ENCODE results near the gene EI24. TPM values are rescaled to one million over a fixed set of nuclear protein-coding genes. Genes with fewer than 3 reads are reported as not detected.

EI24 gene
- total and polyA plus RNA-seq, 2 donors (not counting 1 experiment from before 2014, with no cell fraction given): 12.9 to 21.9 TPM

- intact Hi-C loops (cut with micrococcal nuclease): no loop called here
- ATAC-seq (ENCODE audit: low read depth): no peak
- no peak for TF ChIP-seq EZH2 (IDR thresholded peaks at IDR 0.05; ENCODE audit: borderline replicate concordance, insufficient read depth, low read depth, low read length, poor library complexity, severe bottlenecking)
- TF ChIP-seq CTCF (IDR thresholded peaks at IDR 0.05): no peak
- peaks cover 0 to 2% (median 0%) of the 10 kb centered on the region in 4 experiments for H3K27me3 ChIP-seq (replicated peaks in 1 of 4; ENCODE audit: control extremely low read depth in 1 of 4, control insufficient read depth in 3 of 4, insufficient read depth in 4 of 4, low read length in 3 of 4)
- H3K27ac ChIP-seq (ENCODE audit: low read length in 2 of 2): no peak overlapping the region
- Mint-ChIP-seq H3K9me3 (ENCODE audit: insufficient read depth) (peaks cover 20% of the 10 kb centered on the region), H3K4me3 (no peak overlapping the region), H3K27me3 (no peaks in the 10 kb centered on the region), H3K4me1 (no peaks in the 10 kb centered on the region), H3K27ac (no peak overlapping the region)
- no peak overlapping the region for H3K4me3 ChIP-seq (ENCODE audit: control extremely low read depth in 1 of 5, extremely low read depth in 1 of 5, insufficient read depth in 1 of 5, low read depth in 2 of 5, low read length in 4 of 5)
- H3K9ac ChIP-seq (ENCODE audit: low read length): no peak overlapping the region
- H2AFZ ChIP-seq (ENCODE audit: insufficient read depth, low read depth, low read length, poor library complexity, severe bottlenecking): no peak overlapping the region
- no peak overlapping the region for H3K4me2 ChIP-seq (replicated peaks; ENCODE audit: low read depth, low read length, poor library complexity, severe bottlenecking)
- 88% methylated on average over 1 of the region's 1 CpG for WGBS (ENCODE audit: insufficient coverage)
- POLR2A ChIA-PET: no interaction called here
- DNase-seq: no peak
- CTCF ChIA-PET: no interaction called here
- no peaks in the 10 kb centered on the region for H3K4me1 ChIP-seq (ENCODE audit: control insufficient read depth in 2 of 2, insufficient read depth in 2 of 2, low read length in 2 of 2)
- H4K20me1 ChIP-seq (ENCODE audit: control insufficient read depth, insufficient read depth, low read length, poor library complexity, severe bottlenecking): no peaks in the 10 kb centered on the region
- no peaks in the 10 kb centered on the region for H3K79me2 ChIP-seq (ENCODE audit: control insufficient read depth, insufficient read depth, low read length)
- peaks cover 3 to 36% (median 33%) of the 10 kb centered on the region in 3 donors for H3K9me3 ChIP-seq (ENCODE audit: control extremely low read depth in 1 of 3, control insufficient read depth in 2 of 3, insufficient read depth in 1 of 3, low read length in 2 of 3)
- no peaks in the 10 kb centered on the region for H3K36me3 ChIP-seq (replicated peaks in 1 of 2; ENCODE audit: control extremely low read depth in 1 of 2, control insufficient read depth in 1 of 2, extremely low read depth in 1 of 2, insufficient read depth in 2 of 2, low read length in 1 of 2)
Observed at GRCh38 chr11:125551835-125552342, 17.4 kb upstream of the EI24 start.

- TF ChIP-seq EZH2 (IDR thresholded peaks at IDR 0.05; ENCODE audit: borderline replicate concordance, insufficient read depth, low read depth, low read length, poor library complexity, severe bottlenecking) (no peak), CTCF (IDR thresholded peaks at IDR 0.05) (no peak)
- Histone ChIP-seq H3K27me3 (replicated peaks in 1 of 4; ENCODE audit: control extremely low read depth in 1 of 4, control insufficient read depth in 3 of 4, insufficient read depth in 4 of 4, low read length in 3 of 4) (peaks cover 0 to 2% (median 0%) of the 10 kb centered on the region in 4 experiments), H3K9me3 (ENCODE audit: control extremely low read depth in 1 of 3, control insufficient read depth in 2 of 3, insufficient read depth in 1 of 3, low read length in 2 of 3) (peaks cover 3 to 36% (median 33%) of the 10 kb centered on the region in 3 donors), H2AFZ (ENCODE audit: insufficient read depth, low read depth, low read length, poor library complexity, severe bottlenecking) (no peak overlapping the region), H3K27ac (ENCODE audit: low read length in 2 of 2) (no peak overlapping the region), H3K36me3 (replicated peaks in 1 of 2; ENCODE audit: control extremely low read depth in 1 of 2, control insufficient read depth in 1 of 2, extremely low read depth in 1 of 2, insufficient read depth in 2 of 2, low read length in 1 of 2) (no peaks in the 10 kb centered on the region), H3K4me2 (replicated peaks; ENCODE audit: low read depth, low read length, poor library complexity, severe bottlenecking) (no peak overlapping the region), H3K4me1 (ENCODE audit: control insufficient read depth in 2 of 2, insufficient read depth in 2 of 2, low read length in 2 of 2) (no peaks in the 10 kb centered on the region), H3K9ac (ENCODE audit: low read length) (no peak overlapping the region), H3K79me2 (ENCODE audit: control insufficient read depth, insufficient read depth, low read length) (no peaks in the 10 kb centered on the region), H4K20me1 (ENCODE audit: control insufficient read depth, insufficient read depth, low read length, poor library complexity, severe bottlenecking) (no peaks in the 10 kb centered on the region), H3K4me3 (ENCODE audit: control extremely low read depth in 1 of 5, extremely low read depth in 1 of 5, insufficient read depth in 1 of 5, low read depth in 2 of 5, low read length in 4 of 5) (no peak overlapping the region)
- POLR2A ChIA-PET: no interaction called here
- Mint-ChIP-seq H3K4me3 (no peak overlapping the region), H3K9me3 (ENCODE audit: insufficient read depth) (peaks cover 20% of the 10 kb centered on the region), H3K27me3 (no peaks in the 10 kb centered on the region), H3K27ac (no peak overlapping the region), H3K4me1 (no peaks in the 10 kb centered on the region)
- intact Hi-C loops (cut with micrococcal nuclease): no loop called here
- CTCF ChIA-PET: no interaction called here
- DNase-seq: no peak
- 94% methylated on average over 2 of the region's 2 CpGs for WGBS (ENCODE audit: insufficient coverage)
- ATAC-seq (ENCODE audit: low read depth): no peak
Observed at GRCh38 chr11:125552927-125553326, 16.4 kb upstream of the EI24 start.
